T-helper 17 cell (primary cell): ENCODE measurements around the gene RPLP1. TPM values are rescaled to one million over a fixed set of nuclear protein-coding genes. Genes with fewer than 3 reads are reported as not detected.

Experiments
- ATAC-seq: fragments of 150-1000 bp; cut with Tn5 transposase; 2 replicates; pipeline ENCODE4 v1.10.0; 2021; ENCODE audit warnings: mild to moderate bottlenecking, moderate library complexity
- DNase-seq, 3 donors: peaks; one replicate each; pipeline versions ENCODE4 v3.0.0 to v3.0.0-alpha.2; 2020 to 2021
- H3K9me3 ChIP-seq: one replicate; pipeline ENCODE4 v1.7.0; 2013; ENCODE audit warnings: low read length, mild to moderate bottlenecking; ENCODE audit not compliant: control insufficient read depth, poor library complexity, severe bottlenecking
- H3K27ac Mint-ChIP-seq: one replicate; pipeline ENCODE4 v1.8.0; 2022; ENCODE audit warnings: mild to moderate bottlenecking, moderate library complexity, mixed read lengths
- H3K27me3 Mint-ChIP-seq: one replicate; pipeline ENCODE4 v1.8.0; 2022; ENCODE audit warnings: mixed read lengths
- H3K36me3 Mint-ChIP-seq: one replicate; pipeline ENCODE4 v1.8.0; 2022; ENCODE audit warnings: low read depth, mixed read lengths
- H3K4me1 Mint-ChIP-seq: one replicate; pipeline ENCODE4 v1.8.0; 2022; ENCODE audit warnings: mild to moderate bottlenecking, mixed read lengths
- H3K4me3 Mint-ChIP-seq: one replicate; pipeline ENCODE4 v1.8.0; 2022; ENCODE audit warnings: mild to moderate bottlenecking, moderate library complexity, mixed read lengths
- total RNA-seq, 4 donors: library from RNA in 2 of 4; stranded (reverse) in 2 of 4; gene quantifications; one replicate each; pipeline ENCODE4 v1.2.3 and lab custom pipeline; 2022 to 2026

RPLP1 gene
- total RNA-seq, 2 donors from 2014 or later: 2,488 to 2,685 TPM

DNA sequence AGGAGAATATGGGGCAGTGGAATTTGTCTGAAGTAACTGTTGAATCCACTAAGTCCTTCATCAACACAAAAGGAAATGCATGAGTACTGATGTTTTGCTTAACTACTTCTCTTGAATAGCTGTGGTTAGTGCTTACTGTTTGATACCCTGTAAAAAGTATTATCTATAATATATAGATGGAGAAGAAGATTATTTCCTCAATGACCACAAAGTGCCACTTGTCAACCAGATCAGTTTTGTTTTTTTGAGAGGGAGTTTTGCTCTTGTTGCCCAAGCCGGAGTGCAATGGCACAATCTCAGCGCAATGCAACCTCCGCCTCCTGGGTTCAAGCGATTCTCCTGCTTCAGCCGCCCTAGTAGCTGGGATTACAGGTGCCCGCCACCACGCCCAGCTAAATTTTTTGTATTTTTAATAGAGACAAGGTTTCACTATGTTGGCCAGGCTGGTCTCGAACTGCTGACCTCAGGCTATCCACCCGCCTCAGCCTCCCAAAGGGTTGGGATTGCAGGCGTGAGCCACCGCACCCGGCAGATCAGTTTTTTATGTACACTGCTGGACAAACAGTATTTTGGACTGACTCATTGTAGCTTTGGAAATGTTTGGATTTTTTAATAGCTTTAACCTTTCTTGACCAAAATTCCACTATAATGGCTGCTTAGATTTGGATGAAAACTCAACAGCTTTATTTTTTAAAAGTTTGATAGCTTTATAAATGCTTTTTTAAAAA is 1.5 kb upstream of the RPLP1 start:
- Mint-ChIP-seq H3K4me3 (peak overlapping the region; percentile 99), H3K27me3 (no peaks in the 10 kb centered on the region), H3K4me1 (peaks cover 28% of the 10 kb centered on the region), H3K27ac (peak overlapping the region; percentile 99), H3K36me3 (peaks cover 5% of the 10 kb centered on the region)
- ATAC-seq (no peak), DNase-seq (no peak)
- peaks cover 6% of the 10 kb centered on the region for H3K9me3 ChIP-seq

DNA sequence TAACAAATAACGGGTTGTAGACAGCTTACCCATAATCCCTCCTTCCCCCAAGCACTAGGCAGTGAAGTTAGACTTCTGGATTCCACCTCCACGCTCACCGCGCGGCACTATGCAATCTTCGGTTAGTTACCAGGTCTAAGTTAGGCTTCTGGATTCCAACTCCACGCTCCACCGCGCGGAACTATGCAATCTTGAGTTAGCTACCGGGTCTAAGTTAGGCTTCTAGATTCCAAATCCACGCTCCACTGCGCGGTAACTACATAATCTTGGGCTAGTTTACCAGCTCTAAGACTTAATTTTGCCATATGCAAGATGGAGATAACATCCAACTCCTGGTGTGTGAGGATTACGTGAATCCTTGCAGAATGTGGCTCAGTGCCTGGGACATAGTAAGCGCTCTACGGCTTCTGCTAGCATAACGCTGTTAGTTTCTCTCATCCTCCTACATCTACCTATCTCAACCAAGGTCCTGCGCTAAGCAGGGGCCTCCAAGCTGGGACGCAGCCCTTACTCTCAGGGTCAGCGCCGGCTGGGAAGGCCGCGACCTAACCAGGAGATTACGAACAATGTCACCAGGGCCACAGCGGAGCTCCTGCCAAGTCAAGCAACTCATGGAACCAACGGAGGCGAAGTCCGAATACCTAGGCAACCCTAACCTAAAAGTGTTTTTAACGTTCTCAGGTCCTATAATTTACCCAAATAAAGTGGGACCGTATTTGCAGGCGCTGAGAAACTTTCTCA is 497 bp upstream of the RPLP1 start:
- peak overlapping the region; percentile 99 for H3K4me3 Mint-ChIP-seq
- no peak for DNase-seq
- peaks cover 32% of the 10 kb centered on the region for H3K4me1 Mint-ChIP-seq
- H3K9me3 ChIP-seq: peaks cover 6% of the 10 kb centered on the region
- H3K36me3 Mint-ChIP-seq: peaks cover 8% of the 10 kb centered on the region
- H3K27ac Mint-ChIP-seq: peak overlapping the region; percentile 99
- ATAC-seq: peak; percentile 34
- no peaks in the 10 kb centered on the region for H3K27me3 Mint-ChIP-seq

DNA sequence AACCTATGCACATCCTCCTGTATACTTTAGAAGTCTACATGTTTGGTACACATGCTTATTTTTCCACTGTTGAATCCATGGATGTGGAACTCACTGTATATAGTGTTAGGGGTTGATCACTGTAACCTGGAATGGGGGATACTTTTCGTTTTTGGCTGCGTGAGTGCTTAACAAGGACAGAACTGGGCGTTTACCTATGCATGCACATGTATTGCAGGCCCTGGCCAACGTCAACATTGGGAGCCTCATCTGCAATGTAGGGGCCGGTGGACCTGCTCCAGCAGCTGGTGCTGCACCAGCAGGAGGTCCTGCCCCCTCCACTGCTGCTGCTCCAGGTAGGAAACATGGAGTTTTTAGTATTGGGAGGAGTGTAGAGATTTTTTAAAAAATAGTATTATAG is 2.3 kb downstream of the RPLP1 start:
- peak overlapping the region; percentile 99 for H3K4me3 Mint-ChIP-seq
- H3K36me3 Mint-ChIP-seq: peaks cover 8% of the 10 kb centered on the region
- H3K4me1 Mint-ChIP-seq: peaks cover 36% of the 10 kb centered on the region
- peak overlapping the region; percentile 99 for H3K27ac Mint-ChIP-seq
- DNase-seq: no peak
- no peaks in the 10 kb centered on the region for H3K27me3 Mint-ChIP-seq
- no peak for ATAC-seq
- H3K9me3 ChIP-seq: peaks cover 6% of the 10 kb centered on the region

- H3K4me3 Mint-ChIP-seq: peak overlapping the region; percentile 57
- H3K9me3 ChIP-seq: peaks cover 6% of the 10 kb centered on the region
- peak overlapping the region; percentile 99 for H3K27ac Mint-ChIP-seq
- peaks cover 8% of the 10 kb centered on the region for H3K36me3 Mint-ChIP-seq
- H3K4me1 Mint-ChIP-seq: peaks cover 39% of the 10 kb centered on the region
- DNase-seq (no peak), ATAC-seq (no peak)
- H3K27me3 Mint-ChIP-seq: no peaks in the 10 kb centered on the region
Measured at GRCh38 chr15:69456208-69457166, 3.9 kb downstream of the RPLP1 start.

- H3K27me3 Mint-ChIP-seq: no peaks in the 10 kb centered on the region
- peaks cover 6% of the 10 kb centered on the region for H3K9me3 ChIP-seq
- H3K4me1 Mint-ChIP-seq: peaks cover 45% of the 10 kb centered on the region
- no peak for DNase-seq
- peaks cover 8% of the 10 kb centered on the region for H3K36me3 Mint-ChIP-seq
- H3K4me3 Mint-ChIP-seq: no peak overlapping the region
- no peak for ATAC-seq
- H3K27ac Mint-ChIP-seq: peak overlapping the region; percentile 99
Measured at GRCh38 chr15:69457304-69458280, 5.0 kb downstream of the RPLP1 start.

- Mint-ChIP-seq H3K27ac (peak overlapping the region; percentile 62), H3K36me3 (peaks cover 3% of the 10 kb centered on the region), H3K4me3 (no peak overlapping the region), H3K27me3 (no peaks in the 10 kb centered on the region), H3K4me1 (peaks cover 40% of the 10 kb centered on the region)
- H3K9me3 ChIP-seq: no peaks in the 10 kb centered on the region
- DNase-seq: no peak
- ATAC-seq: no peak
Measured at GRCh38 chr15:69459066-69459465, 6.4 kb downstream of the RPLP1 start.

GRCh38 chr15:69460481-69460880 is 7.9 kb downstream of the RPLP1 start:
- H3K9me3 ChIP-seq: no peaks in the 10 kb centered on the region
- H3K4me1 Mint-ChIP-seq: peaks cover 29% of the 10 kb centered on the region

DNA sequence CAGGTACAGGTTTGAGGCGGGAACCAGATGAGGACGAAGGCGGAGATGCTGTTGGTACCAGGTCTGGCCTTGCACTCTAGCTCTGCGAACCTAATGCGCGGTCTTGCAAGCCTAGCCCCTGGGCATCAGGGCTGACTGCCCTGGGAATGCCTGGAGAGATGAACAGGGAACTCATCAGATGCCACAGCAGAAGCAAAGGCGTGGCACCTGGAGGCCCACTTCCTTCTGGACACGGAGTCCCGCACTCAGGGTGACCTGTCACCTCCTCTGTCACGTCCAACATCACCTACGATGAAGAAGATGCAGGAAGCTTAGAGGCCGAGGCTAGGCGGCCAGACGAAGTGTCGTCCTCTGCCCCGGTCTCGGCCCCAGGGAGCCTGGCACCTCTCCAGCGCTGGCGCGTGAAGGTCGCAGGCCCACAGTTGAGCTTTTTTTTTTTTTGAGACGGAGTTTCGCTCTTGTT is 9.4 kb downstream of the RPLP1 start:
- H3K9me3 ChIP-seq: no peaks in the 10 kb centered on the region
- peak overlapping the region; percentile 94 for H3K27ac Mint-ChIP-seq
- peak overlapping the region; percentile 90 for H3K4me3 Mint-ChIP-seq
- DNase-seq (no peak), ATAC-seq (no peak)
- no peaks in the 10 kb centered on the region for H3K27me3 Mint-ChIP-seq
- H3K36me3 Mint-ChIP-seq: no peaks in the 10 kb centered on the region
- peaks cover 25% of the 10 kb centered on the region for H3K4me1 Mint-ChIP-seq

More at GRCh38 chr15:69460481-69460880, 7.9 kb downstream of the RPLP1 start:
- DNase-seq: no peak
- no peaks in the 10 kb centered on the region for H3K27me3 Mint-ChIP-seq
- ATAC-seq: no peak
- peaks cover 3% of the 10 kb centered on the region for H3K36me3 Mint-ChIP-seq
- H3K4me3 Mint-ChIP-seq: no peak overlapping the region
- peak overlapping the region; percentile 27 for H3K27ac Mint-ChIP-seq

GRCh38 chr15:69462493-69463181 is 10.0 kb downstream of the RPLP1 start:
- no peaks in the 10 kb centered on the region for H3K27me3 Mint-ChIP-seq
- no peaks in the 10 kb centered on the region for H3K36me3 Mint-ChIP-seq
- peak; percentile 83 to 88 (median 85) for DNase-seq
- H3K4me3 Mint-ChIP-seq: peak overlapping the region; percentile 90
- H3K4me1 Mint-ChIP-seq: peaks cover 24% of the 10 kb centered on the region
- peak; percentile 96 for ATAC-seq
- no peaks in the 10 kb centered on the region for H3K9me3 ChIP-seq
- H3K27ac Mint-ChIP-seq: peak overlapping the region; percentile 94

- Mint-ChIP-seq H3K27me3 (no peaks in the 10 kb centered on the region), H3K4me3 (peak overlapping the region; percentile 90), H3K36me3 (no peaks in the 10 kb centered on the region), H3K4me1 (peaks cover 28% of the 10 kb centered on the region), H3K27ac (peak overlapping the region; percentile 94)
- ATAC-seq (no peak), DNase-seq (no peak)
- H3K9me3 ChIP-seq: no peaks in the 10 kb centered on the region
Measured at GRCh38 chr15:69463182-69463756, 10.7 kb downstream of the RPLP1 start.

DNA sequence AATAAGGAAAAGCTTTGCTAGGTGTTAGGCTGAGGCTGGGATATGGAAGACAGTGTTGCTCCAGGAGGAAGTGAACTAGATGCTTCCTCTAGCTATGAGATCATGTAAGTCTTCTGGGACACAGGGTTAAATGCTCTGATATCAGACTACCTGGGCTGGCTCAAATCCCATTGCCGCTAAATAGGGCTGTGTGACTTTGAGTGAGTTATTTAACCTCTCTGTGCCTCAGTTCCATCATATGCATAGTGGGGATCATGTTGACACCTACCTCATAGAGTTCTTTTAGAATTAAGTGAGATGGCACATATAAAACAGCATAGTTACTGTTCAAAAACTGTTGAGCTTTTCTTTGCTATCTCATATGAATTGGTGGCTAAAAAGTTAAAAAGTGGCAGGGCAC is 12.6 kb downstream of the RPLP1 start:
- H3K4me1 Mint-ChIP-seq: peaks cover 38% of the 10 kb centered on the region
- H3K27ac Mint-ChIP-seq: peak overlapping the region; percentile 100
- no peaks in the 10 kb centered on the region for H3K36me3 Mint-ChIP-seq
- no peaks in the 10 kb centered on the region for H3K9me3 ChIP-seq
- no peak for ATAC-seq
- no peaks in the 10 kb centered on the region for H3K27me3 Mint-ChIP-seq
- DNase-seq: no peak
- no peak overlapping the region for H3K4me3 Mint-ChIP-seq
